Smooth muscle cell (in vitro differentiated cells): ENCODE data around the gene BRSK2. TPM values are rescaled to one million over a fixed set of nuclear protein-coding genes. Genes with fewer than 3 reads are reported as not detected.

Experiments used
- DNase-seq: peaks from one replicate; lab custom pipeline; 2025; ENCODE audit not compliant: unreplicated experiment; lab: John Stamatoyannopoulos, UW
- H2AFZ ChIP-seq: fragments of 200-600 bp; sonication (generic); 2 replicates; pipeline ENCODE4 v1.6.0; 2016; ENCODE audit warnings: antibody characterized with exemption, low read depth, mild to moderate bottlenecking
- H3F3A ChIP-seq: fragments of 200-600 bp; sonication (generic); 2 replicates; pipeline ENCODE4 v1.6.0; 2017; ENCODE audit warnings: antibody characterized with exemption, low read depth
- H3K27ac ChIP-seq: fragments of 200-600 bp; sonication (generic); 2 replicates; pipeline ENCODE4 v1.5.1; 2016; ENCODE audit warnings: low read depth, mild to moderate bottlenecking
- H3K27me3 ChIP-seq: fragments of 200-600 bp; sonication (generic); 2 replicates; pipeline ENCODE4 v1.6.1; 2016; ENCODE audit warnings: low read depth, mild to moderate bottlenecking
- H3K36me3 ChIP-seq: fragments of 200-600 bp; sonication (generic); 2 replicates; pipeline ENCODE4 v1.5.1; 2016; ENCODE audit warnings: low read depth
- H3K4me1 ChIP-seq: fragments of 200-600 bp; sonication (generic); 2 replicates; pipeline ENCODE4 v1.5.1; 2016; ENCODE audit warnings: low read depth
- H3K4me2 ChIP-seq: fragments of 200-600 bp; sonication (generic); 2 replicates; pipeline ENCODE4 v1.6.0; 2016; ENCODE audit warnings: mild to moderate bottlenecking
- H3K4me3 ChIP-seq: fragments of 200-600 bp; sonication (generic); 2 replicates; pipeline ENCODE4 v1.5.1; 2016; ENCODE audit warnings: mild to moderate bottlenecking
- H3K79me2 ChIP-seq: fragments of 200-600 bp; sonication (generic); 2 replicates; pipeline ENCODE4 v1.6.0; 2016; ENCODE audit warnings: low read depth, mild to moderate bottlenecking
- H3K9ac ChIP-seq: fragments of 200-600 bp; sonication (generic); 2 replicates; pipeline ENCODE4 v1.6.0; 2016; ENCODE audit warnings: low read depth
- H3K9me3 ChIP-seq: fragments of 200-600 bp; sonication (generic); replicated peaks from 2 replicates; pipeline ENCODE4 v1.5.1; 2016; ENCODE audit warnings: low read depth
- H4K20me1 ChIP-seq: fragments of 200-600 bp; sonication (generic); 2 replicates; pipeline ENCODE4 v1.6.0; 2016; ENCODE audit warnings: low read depth
- WGBS: methylation state at CpG from one replicate; pipeline ENCODE4 v1.1.7; 2016; ENCODE audit warnings: low lambda C conversion rate; 5-methylcytosine and 5-hydroxymethylcytosine counted together
- polyA plus RNA-seq: library from polyadenylated mRNA; unstranded; fragments of >200 nt; fragmentation: Nextera tagmentation; extraction: Ambion mirVana; gene quantifications from 2 replicates; pipeline ENCODE4 v1.2.1, GENCODE V29; 2016
- total RNA-seq: library from RNA; depleted of rRNA; stranded (reverse); fragments of >200 nt; gene quantifications from 2 replicates; pipeline ENCODE4 v1.2.3, GENCODE V29; 2014
- TF ChIP-seq, protein P1 (sequence below): fragments of 200-600 bp; sonication (generic); IDR thresholded peaks from 2 replicates; pipeline ENCODE4 v1.5.1; 2017; ENCODE audit warnings: borderline replicate concordance, mild to moderate bottlenecking, antibody characterized with exemption; ENCODE audit not compliant: insufficient read depth, poor library complexity, severe bottlenecking

The BRSK2 gene
- total and polyA plus RNA-seq, 2 experiments from 2014 or later: 1.5 to 5.2 TPM

- Histone ChIP-seq H3K4me3 (no peak overlapping the region), H3K79me2 (no peaks in the 10 kb centered on the region), H3K27me3 (no peaks in the 10 kb centered on the region), H3K27ac (no peak overlapping the region), H3K4me1 (no peaks in the 10 kb centered on the region), H3F3A (no peaks in the 10 kb centered on the region), H4K20me1 (no peaks in the 10 kb centered on the region), H3K9me3 (no peaks in the 10 kb centered on the region), H3K9ac (no peak overlapping the region), H2AFZ (no peak overlapping the region), H3K36me3 (no peaks in the 10 kb centered on the region), H3K4me2 (no peak overlapping the region)
- TF ChIP-seq, protein P1, sequence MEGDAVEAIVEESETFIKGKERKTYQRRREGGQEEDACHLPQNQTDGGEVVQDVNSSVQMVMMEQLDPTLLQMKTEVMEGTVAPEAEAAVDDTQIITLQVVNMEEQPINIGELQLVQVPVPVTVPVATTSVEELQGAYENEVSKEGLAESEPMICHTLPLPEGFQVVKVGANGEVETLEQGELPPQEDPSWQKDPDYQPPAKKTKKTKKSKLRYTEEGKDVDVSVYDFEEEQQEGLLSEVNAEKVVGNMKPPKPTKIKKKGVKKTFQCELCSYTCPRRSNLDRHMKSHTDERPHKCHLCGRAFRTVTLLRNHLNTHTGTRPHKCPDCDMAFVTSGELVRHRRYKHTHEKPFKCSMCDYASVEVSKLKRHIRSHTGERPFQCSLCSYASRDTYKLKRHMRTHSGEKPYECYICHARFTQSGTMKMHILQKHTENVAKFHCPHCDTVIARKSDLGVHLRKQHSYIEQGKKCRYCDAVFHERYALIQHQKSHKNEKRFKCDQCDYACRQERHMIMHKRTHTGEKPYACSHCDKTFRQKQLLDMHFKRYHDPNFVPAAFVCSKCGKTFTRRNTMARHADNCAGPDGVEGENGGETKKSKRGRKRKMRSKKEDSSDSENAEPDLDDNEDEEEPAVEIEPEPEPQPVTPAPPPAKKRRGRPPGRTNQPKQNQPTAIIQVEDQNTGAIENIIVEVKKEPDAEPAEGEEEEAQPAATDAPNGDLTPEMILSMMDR: no peak
- WGBS: 91% methylated on average over 22 of the region's 22 CpGs
- no peak for DNase-seq
Measured at GRCh38 chr11:1425006-1425405, 35.3 kb downstream of the BRSK2 start.

GRCh38 chr11:1425439-1425838 lies 35.7 kb downstream of the BRSK2 start:
- Histone ChIP-seq H3K9me3 (no peaks in the 10 kb centered on the region), H3K4me1 (no peaks in the 10 kb centered on the region), H3K4me2 (no peak overlapping the region), H3K79me2 (no peaks in the 10 kb centered on the region), H3K4me3 (no peak overlapping the region), H3K27ac (no peak overlapping the region), H3F3A (no peaks in the 10 kb centered on the region), H4K20me1 (no peaks in the 10 kb centered on the region), H2AFZ (no peak overlapping the region), H3K27me3 (no peaks in the 10 kb centered on the region), H3K9ac (no peak overlapping the region), H3K36me3 (no peaks in the 10 kb centered on the region)
- TF ChIP-seq, protein P1: no peak
- no peak for DNase-seq
- WGBS: 89% methylated on average over 14 of the region's 17 CpGs

- Histone ChIP-seq H3K27me3 (no peaks in the 10 kb centered on the region), H3K9me3 (no peaks in the 10 kb centered on the region), H3K36me3 (no peaks in the 10 kb centered on the region), H3K4me2 (no peak overlapping the region), H4K20me1 (no peaks in the 10 kb centered on the region), H3K4me3 (no peak overlapping the region), H3K4me1 (no peaks in the 10 kb centered on the region), H2AFZ (no peak overlapping the region), H3K9ac (no peak overlapping the region), H3K27ac (no peak overlapping the region), H3K79me2 (no peaks in the 10 kb centered on the region), H3F3A (no peaks in the 10 kb centered on the region)
- no peak for DNase-seq
- TF ChIP-seq, protein P1: no peak
- WGBS: 98% methylated on average over 22 of the region's 22 CpGs
Measured at GRCh38 chr11:1428762-1429316, 39.1 kb downstream of the BRSK2 start.

DNA sequence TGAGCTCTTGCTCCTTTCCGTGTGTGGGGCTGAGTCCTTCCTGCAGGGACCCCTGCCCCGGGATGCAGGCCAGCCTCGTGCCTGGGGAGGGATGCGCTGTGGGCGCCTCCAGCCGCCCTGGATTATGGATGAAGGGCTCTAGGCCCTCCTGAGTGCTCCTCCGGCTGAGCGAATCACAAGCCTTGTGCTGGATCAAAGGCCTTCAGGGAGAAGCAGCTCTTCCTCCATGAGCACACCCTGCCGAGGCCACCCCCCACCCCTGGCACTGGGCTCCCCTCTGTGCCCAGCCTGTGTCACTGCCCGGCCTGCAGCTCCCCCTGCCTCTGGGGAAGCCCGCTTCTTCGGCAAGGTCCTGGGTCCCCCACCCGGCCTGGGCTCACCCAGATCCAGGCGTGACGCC lies 43.8 kb downstream of the BRSK2 start:
- Histone ChIP-seq H3K4me2 (no peak overlapping the region), H2AFZ (no peak overlapping the region), H3K27ac (no peak overlapping the region), H3K9ac (no peak overlapping the region), H3K79me2 (no peaks in the 10 kb centered on the region), H4K20me1 (no peaks in the 10 kb centered on the region), H3K4me1 (peaks cover 9% of the 10 kb centered on the region), H3K4me3 (no peak overlapping the region), H3K36me3 (no peaks in the 10 kb centered on the region), H3F3A (no peaks in the 10 kb centered on the region), H3K27me3 (no peaks in the 10 kb centered on the region), H3K9me3 (no peaks in the 10 kb centered on the region)
- 90% methylated on average over 15 of the region's 15 CpGs for WGBS
- TF ChIP-seq, protein P1: no peak
- DNase-seq: no peak
